Left lung (tissue), 10 donors: ENCODE data around the gene CD2AP. TPM values are rescaled to one million over a fixed set of nuclear protein-coding genes. Genes with fewer than 3 reads are reported as not detected.

ENCODE experiments used
- ATAC-seq: fragments of 200-7000 bp; cut with Tn5 transposase; one replicate; pipeline ENCODE4 v1.9.1; 2020; ENCODE audit warnings: moderate library complexity
- DNase-seq, 4 donors: peaks; one replicate each; pipeline ENCODE4 v3.0.0-alpha.2; 2013 to 2020
- H3K27ac ChIP-seq, 2 donors: fragments of 200-600 bp; sonication (generic) in 1 of 2; one replicate each; pipeline versions ENCODE4 v1.5.0 to v1.8.0; 2020 to 2021
- H3K27me3 ChIP-seq, 2 donors: fragments of 200-600 bp; sonication (generic) in 1 of 2; one replicate each; pipeline versions ENCODE4 v1.5.0 to v1.8.0; 2020 to 2021
- H3K36me3 ChIP-seq, 2 donors: fragments of 200-600 bp; sonication (generic) in 1 of 2; one replicate each; pipeline versions ENCODE4 v1.5.0 to v1.8.0; 2020 to 2021
- H3K4me1 ChIP-seq, 2 donors: fragments of 200-600 bp; one replicate each; pipeline ENCODE4 v1.8.0; 2021
- H3K4me3 ChIP-seq, 2 donors: fragments of 200-600 bp; sonication (generic) in 1 of 2; one replicate each; pipeline versions ENCODE4 v1.5.0 to v1.8.0; 2020 to 2021; ENCODE audit warnings: mild to moderate bottlenecking in 1 of 2
- H3K9me3 ChIP-seq, 2 donors: fragments of 200-600 bp; sonication (generic) in 1 of 2; one replicate each; pipeline versions ENCODE4 v1.5.0 to v1.8.0; 2020 to 2021
- intact Hi-C, 2 donors: fragments of 100-400 bp; cut with DNase I; formaldehyde crosslinking; loops; one replicate each; pipeline versions ENCODE4 v1.11.2 to v1.14.2; 2022
- polyA plus RNA-seq, 6 donors: library from polyadenylated mRNA; unstranded; fragments of 120-200 nt; gene quantifications; one replicate each; pipeline ENCODE4 v1.2.1, GENCODE V29; 2013; ENCODE audit not compliant: insufficient read length in 6 of 6
- total RNA-seq, 2 donors: library from RNA; stranded (reverse); fragmentation: NEBNext Ultra II Directional; extraction: Animal tissue kit (Norgen Biotek cat#: 25700); gene quantifications; one replicate each; pipeline ENCODE4 v1.2.1, GENCODE V29; 2021
- TF ChIP-seq, protein P1 (sequence below), 2 donors: fragments of 200-600 bp; sonication (generic) in 1 of 2; IDR thresholded peaks; one replicate each; pipeline versions ENCODE4 v1.5.0 to v1.8.0; 2021; ENCODE audit warnings: antibody characterized with exemption in 2 of 2
- donor health status: DM: no; HTN: yes; CAD: no.
- donor health status: DM: no; HTN: no; CAD: no.

Gene CD2AP
- total and polyA plus RNA-seq, 8 donors, result 36.6 to 46.0 (median 42.5) TPM

DNA sequence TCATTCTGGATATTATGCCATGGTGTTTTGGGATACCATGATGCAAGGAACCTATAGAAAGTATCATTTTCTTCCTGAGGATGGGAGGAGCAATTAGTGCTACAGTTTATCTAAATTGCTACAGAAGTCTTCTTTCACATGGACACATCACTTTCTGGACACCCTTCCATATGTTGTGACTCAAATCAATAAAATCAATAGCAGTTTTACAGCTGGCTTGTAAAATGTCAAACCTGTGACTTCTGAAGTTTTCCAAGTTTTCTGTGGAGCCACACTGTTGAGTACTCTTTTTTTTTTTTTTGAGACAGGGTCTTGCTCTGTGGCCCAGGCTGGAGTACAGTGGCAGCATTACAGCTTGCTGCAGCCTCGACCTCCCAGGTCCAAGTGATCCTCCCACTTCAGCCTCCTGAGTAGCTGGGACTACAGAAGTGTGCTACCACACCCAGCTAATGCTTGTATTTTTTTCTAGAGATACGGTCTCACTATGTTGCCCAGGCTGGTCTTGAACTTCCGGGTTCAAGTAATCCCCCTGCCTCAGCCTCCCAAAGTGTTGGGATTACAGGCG lies 24.1 kb upstream of the CD2AP start:
- no peak for ATAC-seq
- H3K36me3 ChIP-seq, result no peaks in the 10 kb centered on the region
- intact Hi-C loops, result no loop called here
- DNase-seq, result no peak
- H3K4me3 ChIP-seq, result no peak overlapping the region
- H3K9me3 ChIP-seq, result no peaks in the 10 kb centered on the region
- no peaks in the 10 kb centered on the region for H3K4me1 ChIP-seq
- TF ChIP-seq, protein P1, sequence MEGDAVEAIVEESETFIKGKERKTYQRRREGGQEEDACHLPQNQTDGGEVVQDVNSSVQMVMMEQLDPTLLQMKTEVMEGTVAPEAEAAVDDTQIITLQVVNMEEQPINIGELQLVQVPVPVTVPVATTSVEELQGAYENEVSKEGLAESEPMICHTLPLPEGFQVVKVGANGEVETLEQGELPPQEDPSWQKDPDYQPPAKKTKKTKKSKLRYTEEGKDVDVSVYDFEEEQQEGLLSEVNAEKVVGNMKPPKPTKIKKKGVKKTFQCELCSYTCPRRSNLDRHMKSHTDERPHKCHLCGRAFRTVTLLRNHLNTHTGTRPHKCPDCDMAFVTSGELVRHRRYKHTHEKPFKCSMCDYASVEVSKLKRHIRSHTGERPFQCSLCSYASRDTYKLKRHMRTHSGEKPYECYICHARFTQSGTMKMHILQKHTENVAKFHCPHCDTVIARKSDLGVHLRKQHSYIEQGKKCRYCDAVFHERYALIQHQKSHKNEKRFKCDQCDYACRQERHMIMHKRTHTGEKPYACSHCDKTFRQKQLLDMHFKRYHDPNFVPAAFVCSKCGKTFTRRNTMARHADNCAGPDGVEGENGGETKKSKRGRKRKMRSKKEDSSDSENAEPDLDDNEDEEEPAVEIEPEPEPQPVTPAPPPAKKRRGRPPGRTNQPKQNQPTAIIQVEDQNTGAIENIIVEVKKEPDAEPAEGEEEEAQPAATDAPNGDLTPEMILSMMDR (IDR thresholded peaks at IDR 0.05), result no peak
- H3K27ac ChIP-seq, result no peak overlapping the region
- H3K27me3 ChIP-seq, result no peaks in the 10 kb centered on the region

DNA sequence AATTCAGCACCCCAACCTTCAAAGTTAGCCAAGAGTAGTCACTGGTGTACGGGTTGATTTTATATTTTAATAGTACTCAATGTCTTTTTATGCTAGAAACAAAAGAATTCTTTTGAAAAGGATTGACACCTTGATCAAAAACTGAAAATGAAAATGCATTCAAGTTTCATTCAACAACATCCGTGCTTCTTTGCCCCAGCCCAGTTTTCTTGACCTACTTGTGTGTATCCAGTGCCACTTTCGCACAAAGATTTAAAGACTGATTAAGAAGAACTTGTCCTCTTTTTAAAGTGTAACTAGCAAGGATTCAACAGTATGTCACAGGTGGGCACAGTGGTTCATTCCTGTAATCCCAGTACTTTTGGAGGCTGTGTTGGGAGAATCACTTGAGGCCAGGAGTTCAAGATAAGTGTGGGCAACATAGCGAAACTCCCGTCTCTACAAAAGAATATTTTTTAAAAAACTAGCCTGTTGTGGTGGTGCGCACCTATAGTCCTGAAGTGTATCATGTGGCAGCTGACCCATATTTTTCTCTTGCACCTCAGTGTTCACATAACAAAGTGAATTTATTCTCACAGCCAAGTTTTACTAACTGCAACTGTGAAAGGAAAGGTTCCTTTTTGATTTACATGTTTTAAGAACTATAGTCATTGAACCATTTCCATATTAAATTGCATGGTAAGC lies 22.7 kb upstream of the CD2AP start:
- no peaks in the 10 kb centered on the region for H3K4me1 ChIP-seq
- no peak overlapping the region for H3K4me3 ChIP-seq
- no peak overlapping the region for H3K27ac ChIP-seq
- no peaks in the 10 kb centered on the region for H3K27me3 ChIP-seq
- intact Hi-C loops, result no loop called here
- H3K9me3 ChIP-seq, result no peaks in the 10 kb centered on the region
- ATAC-seq (no peak), DNase-seq (no peak)
- TF ChIP-seq, protein P1 (IDR thresholded peaks at IDR 0.05), result no peak
- no peaks in the 10 kb centered on the region for H3K36me3 ChIP-seq

DNA sequence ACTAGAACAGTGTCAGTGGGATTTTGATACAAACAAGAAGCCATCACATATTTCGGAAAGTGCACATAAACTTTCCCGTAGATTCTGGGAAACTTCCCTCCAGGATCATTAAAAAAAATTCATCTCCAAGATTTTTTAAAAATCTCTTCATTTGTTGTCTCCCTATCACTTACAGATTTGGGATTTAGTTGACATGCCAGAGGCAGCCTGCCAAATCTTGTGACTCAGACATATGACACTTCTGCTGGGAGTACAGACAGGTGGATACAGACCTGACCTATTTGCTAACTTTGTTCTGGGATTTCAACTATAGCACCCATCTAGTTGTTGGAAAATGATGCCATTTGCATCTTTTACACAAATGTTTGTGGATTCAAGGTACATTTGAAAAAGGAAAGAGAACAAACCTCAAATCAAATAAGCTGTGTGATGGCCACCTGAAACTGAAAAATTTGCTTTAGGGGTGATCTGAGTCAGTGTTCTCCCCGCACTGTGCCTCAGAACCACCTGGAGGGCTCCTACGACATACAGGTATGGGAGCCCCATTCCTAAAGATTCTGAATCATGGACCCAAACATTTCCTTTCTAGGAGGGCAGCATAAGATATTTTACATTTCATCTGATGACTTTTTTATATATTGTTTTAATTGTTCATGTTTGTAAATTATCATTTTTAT lies 21.9 kb upstream of the CD2AP start:
- Histone ChIP-seq H3K27ac (no peak overlapping the region), H3K36me3 (no peaks in the 10 kb centered on the region), H3K9me3 (no peaks in the 10 kb centered on the region), H3K4me1 (no peaks in the 10 kb centered on the region), H3K4me3 (no peak overlapping the region), H3K27me3 (no peaks in the 10 kb centered on the region)
- DNase-seq (no peak), ATAC-seq (no peak)
- TF ChIP-seq, protein P1 (IDR thresholded peaks at IDR 0.05), result no peak
- intact Hi-C loops, result no loop called here

DNA sequence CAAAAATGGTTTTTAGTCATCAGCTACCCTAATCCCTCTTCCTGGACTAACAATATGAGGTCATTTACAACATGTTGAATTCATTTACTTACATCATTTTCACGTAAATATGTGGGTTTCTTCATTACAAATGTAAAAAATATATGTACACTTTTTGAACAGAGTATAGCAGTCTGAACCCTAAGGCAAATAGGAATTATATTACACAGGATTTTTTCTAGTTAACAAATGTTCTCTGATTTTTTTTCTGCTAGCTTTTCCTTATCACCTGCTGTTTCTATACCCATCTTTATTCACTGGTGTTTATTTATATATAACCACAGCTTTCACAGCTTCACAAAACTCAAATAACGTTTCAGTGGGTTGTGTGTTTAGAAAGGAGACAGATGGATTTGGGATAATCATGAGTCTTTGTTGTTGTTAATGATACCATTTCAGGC lies 21.0 kb upstream of the CD2AP start:
- TF ChIP-seq, protein P1 (IDR thresholded peaks at IDR 0.05), result no peak
- Histone ChIP-seq H3K27me3 (no peaks in the 10 kb centered on the region), H3K4me3 (no peak overlapping the region), H3K36me3 (no peaks in the 10 kb centered on the region), H3K27ac (no peak overlapping the region), H3K4me1 (no peaks in the 10 kb centered on the region), H3K9me3 (no peaks in the 10 kb centered on the region)
- ATAC-seq (no peak), DNase-seq (no peak)
- intact Hi-C loops, result no loop called here

DNA sequence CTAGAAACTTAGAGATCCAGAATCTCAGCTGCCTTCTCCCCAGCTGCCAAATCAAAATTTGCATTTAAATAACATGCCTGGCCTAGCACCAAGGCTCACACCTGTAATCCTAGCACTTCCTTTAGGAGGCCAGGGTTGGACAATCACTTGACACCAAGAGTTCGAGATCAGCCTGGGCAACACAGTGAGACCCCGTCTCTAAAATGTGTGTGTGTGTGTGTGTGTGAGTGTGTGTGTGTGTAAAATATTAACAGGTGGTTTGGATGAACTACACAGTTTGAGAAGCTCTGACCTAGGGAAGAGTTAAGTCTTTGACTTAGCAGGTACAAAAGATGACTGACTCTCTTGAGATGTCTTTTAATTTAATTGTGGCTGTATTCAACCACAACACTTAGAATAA lies 20.2 kb upstream of the CD2AP start:
- intact Hi-C loops, result no loop called here
- TF ChIP-seq, protein P1 (IDR thresholded peaks at IDR 0.05), result no peak
- H3K4me1 ChIP-seq, result no peaks in the 10 kb centered on the region

More for the DNA sequence above, 20.2 kb upstream of the CD2AP start:
- no peaks in the 10 kb centered on the region for H3K9me3 ChIP-seq
- no peaks in the 10 kb centered on the region for H3K36me3 ChIP-seq
- H3K27me3 ChIP-seq, result no peaks in the 10 kb centered on the region
- no peak for DNase-seq
- no peak overlapping the region for H3K27ac ChIP-seq
- H3K4me3 ChIP-seq, result no peak overlapping the region
- no peak for ATAC-seq
